ENCODE measurements around the gene ANAPC2.

ANAPC2 gene

DNA sequence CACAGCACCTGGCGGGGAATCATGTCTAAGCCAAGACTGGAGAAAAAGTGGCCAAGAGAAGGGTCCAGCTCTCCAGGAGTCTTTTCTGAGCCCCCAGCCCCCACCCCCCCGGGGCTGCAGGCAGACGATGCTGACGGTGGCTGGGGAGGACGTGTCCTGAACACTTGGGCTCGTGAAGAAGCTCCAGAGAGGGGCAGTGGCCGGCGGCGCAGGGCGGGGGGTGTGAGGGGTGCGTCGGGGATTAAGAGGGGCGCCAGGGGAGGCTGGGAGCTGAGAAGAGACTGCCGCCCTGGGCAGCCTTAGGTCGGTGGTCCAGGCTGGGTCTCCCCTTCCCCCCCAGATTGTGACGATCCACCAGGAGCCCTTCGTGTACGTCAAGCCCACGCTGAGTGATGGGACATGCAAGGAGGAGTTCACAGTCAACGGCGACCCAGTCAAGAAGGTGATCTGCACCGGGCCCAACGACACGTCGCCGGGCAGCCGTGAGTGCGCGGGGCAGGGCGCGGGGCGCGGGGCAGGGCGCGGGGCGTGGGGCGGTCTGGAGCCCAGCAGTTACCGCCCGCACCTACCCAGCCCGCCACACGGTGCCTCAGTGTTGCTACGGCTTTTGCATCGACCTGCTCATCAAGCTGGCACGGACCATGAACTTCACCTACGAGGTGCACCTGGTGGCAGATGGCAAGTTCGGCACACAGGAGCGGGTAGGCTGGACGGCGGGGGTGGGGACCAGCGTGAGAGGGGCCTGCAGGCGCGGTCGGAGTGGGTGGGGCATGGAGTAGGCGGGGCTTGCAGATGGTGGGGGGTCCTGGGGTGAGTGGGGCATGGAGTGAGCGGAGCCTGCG is 27.4 kb downstream of the ANAPC2 start:
- DNase-seq, result no peak

DNA sequence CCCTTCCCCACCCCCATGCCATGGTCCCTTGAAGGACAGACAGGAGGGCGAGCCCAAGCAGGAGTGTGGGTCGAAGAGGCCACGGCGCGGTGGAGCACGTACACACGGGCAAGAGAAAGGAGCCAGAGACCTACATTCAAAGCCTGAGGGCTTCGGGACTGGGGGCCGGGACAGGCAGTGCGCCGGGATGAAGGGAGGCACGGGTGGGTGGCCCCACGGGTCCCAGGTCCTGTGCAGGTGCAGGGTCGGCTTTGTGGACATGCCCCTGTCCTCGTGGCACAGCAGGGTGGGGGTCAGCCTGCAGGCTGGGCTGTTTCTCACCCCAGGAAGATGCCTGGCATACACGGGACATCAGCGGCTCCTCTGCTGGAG is 28.3 kb downstream of the ANAPC2 start:
- DNase-seq, result no peak

DNA sequence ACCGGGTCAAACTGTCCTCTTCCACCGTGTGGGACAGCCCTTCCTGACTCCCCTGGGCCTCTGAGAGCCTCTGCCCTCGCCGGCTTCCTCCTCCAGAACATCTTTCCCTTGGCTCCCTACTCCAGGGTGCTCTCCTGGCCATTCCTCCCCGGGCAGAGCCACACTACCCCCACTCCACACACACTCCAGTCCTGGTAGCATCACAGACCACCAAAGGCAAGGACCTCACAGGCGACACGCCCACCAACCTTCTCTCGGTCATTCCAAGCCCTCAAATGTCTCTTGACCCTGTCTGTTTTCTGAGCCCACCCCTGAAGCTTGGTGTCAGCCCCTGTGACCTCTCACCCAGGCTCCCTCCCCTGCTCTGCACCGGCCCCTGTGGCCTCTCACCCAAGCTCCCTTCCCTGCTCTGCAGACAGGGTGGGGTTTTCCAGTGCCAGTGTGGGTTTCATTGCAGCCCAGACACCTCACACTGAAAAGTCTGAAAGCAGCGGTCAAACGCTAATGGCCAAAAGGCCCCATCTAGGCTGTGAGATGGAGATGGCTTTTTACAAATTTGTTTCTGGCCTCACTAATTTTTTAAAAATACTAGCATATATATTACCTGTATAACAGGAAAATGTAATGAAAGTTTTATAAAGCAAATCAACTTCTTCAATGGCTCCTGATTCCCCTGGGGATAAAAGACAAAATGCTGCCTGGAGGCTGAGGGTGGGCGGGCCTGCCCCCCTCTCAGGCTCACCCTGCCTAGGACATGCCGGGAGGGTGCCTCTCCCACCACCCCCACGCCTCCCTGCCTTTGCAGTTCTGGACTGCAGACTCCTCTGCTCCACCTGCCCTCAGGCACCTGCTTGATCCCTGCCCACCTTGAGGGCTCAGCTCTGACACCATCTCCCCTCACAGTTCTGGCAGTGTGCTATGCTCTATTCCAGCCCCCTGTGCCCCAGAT is 29.0 kb downstream of the ANAPC2 start:
- DNase-seq, result no peak

DNA sequence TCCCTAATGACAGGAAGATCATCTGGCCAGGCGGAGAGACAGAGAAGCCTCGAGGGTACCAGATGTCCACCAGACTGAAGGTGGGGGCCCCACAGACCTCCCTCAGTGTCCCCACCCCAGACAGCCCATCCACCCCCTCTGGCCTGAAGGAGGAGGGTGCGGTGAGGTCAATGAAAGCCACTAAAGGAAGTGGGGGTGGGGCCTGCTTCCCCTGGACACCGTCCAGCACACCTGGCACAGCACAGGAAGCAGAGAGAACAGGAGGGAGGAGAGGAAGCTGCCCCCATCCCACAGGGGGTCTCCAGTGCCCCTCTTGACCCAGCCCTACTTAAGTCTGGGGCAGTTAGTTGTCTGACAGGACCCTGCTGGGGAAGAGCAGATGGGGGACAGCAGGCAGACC is 29.7 kb downstream of the ANAPC2 start:
- DNase-seq, result no peak

DNA sequence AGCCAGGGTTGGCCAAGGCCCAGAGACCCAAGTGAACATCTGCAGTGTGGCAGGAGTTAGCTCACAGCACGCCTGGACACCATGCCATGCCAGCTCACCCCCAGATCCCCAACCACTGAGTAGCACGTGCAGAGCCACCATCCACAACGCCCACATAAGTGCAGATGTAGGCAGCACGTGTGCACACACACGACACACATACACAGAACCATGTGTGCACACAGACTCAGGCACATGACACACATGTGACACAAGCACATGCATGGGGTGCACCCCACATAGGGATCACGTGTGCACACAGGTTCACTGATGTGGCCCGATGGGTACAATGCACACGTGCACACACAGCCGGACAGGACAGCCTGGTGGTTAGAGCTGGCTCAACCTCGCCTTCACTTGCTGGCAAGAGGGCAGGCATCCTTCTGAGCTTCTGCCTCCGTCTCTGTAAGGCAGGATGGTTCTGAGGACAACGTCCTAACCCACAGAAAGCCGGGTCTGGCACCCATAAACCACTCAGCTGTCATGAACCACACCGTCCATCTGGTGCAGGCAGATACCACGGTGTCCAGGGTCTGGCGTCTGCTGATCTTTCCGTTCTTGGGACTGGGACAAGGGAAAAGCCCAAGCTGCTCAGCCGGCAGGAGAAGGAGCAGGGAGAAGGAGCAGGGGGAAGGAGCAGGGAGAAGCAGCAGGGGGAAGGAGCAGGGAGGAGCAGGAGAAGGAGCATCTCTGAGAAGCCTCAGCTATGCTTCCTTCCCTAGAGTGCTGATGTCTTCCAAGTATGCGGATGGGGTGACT is 30.5 kb downstream of the ANAPC2 start:
- DNase-seq, result no peak

DNA sequence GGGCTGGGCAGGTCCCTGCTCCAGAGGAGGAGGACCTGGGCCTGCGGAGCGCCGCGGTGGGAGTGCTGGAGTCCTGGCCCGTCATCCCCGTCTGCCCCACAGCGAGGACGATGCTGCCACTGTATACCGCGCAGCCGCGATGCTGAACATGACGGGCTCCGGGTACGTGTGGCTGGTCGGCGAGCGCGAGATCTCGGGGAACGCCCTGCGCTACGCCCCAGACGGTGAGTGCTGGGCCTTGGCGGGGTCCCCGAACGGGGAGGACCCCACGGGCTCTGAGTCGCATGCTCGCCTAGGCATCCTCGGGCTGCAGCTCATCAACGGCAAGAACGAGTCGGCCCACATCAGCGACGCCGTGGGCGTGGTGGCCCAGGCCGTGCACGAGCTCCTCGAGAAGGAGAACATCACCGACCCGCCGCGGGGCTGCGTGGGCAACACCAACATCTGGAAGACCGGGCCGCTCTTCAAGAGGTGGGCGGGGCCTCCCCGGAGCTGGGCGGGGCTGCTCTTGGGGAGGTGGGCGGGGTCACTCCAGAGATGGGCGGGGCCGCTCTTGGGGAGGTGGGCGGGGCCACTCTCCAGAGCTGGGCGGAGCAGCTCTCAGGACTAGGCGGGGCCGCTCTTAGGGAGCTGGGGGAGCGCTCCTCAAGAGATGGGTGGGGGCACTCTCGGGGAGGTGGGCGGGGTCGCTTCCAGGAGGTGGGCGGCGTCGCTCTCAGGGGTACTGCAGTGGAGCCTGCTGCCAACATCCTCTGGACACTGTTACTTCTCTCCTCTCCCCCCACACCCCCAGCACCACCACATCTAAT is 31.6 kb downstream of the ANAPC2 start:
- DNase-seq, result no peak

DNA sequence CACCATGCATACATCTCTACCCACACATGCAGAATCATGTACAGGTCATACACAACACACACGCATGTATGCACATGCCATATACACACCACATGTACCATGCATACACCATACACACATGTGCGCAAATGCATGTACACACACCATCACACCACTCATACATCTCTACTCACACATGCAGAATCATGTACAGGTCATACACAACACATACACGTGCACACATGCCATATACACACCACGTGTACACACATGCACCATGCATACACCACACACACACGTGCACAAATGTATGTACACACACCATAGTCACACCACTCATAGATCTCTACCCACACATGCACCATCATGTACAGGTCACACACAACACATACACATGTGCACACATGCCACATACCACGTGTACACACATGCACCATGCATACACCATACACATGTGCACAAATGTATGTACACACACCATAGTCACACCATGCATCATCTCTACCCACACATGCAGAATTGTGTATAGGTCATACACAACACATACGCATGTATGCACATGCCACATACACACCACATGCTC is 35.4 kb downstream of the ANAPC2 start:
- no peak for DNase-seq

DNA sequence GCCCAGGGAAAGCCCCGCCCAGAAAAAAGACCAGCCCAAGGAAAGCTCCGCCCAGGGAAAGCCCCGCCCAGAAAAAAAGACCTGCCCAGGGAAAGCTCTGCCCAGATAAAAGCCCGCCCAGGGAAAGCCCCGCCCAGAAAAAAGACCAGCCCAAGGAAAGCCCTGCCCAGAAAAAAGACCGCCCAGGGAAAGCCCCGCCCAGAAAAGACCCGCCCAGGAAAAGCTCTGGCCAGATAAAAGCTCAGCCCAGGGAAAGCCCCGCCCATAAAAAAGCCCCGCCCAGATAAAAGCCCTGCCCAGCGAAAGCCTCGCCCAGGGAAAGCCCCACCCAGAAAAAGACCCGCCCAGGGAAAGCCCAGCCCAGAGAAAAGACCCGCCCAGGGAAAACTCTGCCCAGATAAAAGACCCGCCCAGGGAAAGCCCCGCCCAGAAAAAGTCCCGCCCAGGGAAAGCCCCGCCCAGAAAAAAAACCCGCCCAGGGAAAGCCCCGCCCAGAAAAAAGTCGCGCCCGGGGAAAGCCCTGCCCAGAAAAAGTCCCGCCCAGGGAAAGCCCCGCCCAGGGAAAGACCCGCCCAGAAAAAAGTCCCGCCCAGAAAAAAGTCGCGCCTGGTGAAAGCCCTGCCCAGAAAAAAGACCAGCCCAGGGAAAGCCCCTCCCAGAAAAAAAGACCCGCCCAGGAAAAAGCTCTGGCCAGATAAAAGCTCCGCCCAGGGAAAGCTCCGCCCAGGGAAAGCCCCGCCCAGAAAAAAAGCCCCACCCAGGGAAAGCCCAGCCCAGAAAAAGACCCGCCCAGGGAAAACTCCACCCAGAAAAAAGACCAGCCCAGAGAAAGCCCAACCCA is 37.5 kb downstream of the ANAPC2 start:
- DNase-seq, result no peak

DNA sequence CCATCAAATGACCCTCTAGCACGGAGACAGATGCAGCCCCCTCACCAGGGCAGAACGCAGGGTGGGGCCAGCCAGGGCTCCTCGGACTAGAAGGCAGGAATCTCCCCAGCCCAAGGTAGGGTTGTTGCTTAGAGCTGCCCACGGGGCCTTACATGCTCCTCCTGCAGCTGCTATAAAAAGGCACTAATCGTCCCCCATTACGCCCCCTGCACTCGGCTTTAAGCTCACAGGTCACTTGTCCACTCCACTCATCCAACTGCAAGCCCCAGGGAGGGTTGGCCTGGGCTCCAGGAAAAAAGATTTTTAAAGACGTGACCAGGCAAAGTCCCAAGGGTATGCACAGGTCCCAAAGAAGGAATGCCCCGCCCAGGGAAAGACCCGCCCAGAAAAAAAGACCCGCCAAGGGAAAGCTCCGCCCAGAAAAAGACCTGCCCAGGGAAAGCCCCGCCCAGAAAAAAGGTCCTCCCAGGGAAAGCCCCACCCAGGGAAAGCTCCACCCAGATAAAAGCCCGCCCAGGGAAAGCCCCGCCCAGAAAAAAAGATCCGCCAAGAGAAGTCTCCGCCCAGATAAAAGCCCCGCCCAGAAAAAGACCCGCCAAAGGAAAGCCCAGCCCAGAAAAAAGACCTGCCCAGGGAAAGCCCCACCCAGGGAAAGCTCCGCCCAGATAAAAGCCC is 38.3 kb downstream of the ANAPC2 start:
- DNase-seq, result no peak

DNA sequence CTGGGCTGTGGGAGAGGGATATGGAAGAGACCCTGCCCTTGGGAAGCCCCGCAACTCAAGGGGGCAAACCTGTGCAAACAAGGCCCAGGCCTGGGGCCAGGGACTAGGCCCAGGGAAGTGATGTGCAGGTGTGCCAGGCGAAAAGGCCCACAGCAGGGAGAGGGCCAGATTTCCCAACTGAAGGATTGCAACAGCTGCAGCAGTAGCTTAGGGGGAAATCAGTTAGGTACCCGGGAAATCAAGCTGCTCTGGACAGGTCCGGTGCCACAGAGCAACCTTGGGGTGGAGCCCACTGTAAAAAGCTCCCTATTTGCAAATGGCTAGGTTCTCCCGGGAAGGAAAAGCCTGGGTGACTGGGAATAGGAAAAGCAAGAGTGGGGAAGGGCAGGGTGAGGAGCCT is 39.0 kb downstream of the ANAPC2 start:
- DNase-seq, result no peak

DNA sequence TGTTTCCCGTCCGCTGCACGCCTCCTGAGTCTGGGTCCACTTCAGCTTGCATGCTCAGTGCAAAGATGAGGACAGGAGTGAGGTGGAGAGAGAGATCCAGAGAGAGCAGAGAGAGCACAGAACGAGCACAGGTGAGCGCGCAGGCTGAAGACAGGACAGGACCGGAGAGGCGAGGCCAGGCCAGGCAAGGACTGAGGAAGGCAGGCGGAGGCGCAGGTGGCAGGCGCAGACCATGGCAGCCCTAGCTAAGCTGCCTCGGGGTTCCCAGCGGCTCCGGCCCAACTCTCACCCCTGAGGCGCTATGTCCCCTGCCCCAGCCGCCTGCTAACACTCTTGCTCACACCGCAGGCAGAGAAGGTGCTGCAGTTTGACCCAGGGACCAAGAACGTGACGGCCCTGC is 39.7 kb downstream of the ANAPC2 start:
- no peak for DNase-seq

DNA sequence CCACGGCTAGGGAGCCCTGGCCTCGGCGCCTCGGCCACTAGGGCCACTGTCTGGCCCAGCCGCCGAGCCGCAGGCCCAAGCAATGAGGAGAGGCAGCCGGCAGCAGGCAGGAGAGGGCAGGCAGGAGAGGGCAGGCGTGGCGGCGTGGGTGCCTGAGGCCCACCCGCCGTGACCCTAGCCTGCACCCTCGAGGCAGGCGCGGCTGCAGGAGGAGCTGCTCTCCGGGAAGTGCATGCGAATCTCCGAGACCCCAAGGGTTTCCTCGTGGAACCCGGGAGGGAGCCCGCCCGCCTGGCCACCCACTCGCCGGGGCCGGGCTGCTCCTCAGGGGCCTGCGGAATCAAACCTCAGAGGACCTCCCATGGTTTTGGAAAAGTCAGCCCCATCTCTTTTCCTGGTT is 40.1 kb downstream of the ANAPC2 start:
- DNase-seq, result no peak

DNA sequence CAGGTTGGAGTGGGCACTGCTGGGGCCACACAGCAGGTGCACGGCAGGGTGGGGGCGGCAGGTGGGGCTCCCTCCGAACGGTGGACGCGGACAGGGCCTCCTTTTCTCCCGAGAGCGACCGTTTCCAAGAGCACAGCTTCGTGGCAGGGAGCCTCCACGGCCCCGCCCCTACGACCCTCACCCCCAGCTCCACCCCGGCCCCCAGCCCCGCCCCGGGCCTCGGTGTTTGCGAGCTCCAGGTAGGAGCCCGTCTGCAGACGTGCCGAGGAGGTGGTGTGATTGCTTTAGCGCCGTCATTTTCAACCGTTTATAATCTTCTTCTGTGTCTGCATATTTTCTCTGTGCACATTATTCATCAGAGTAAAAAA is 40.6 kb downstream of the ANAPC2 start:
- DNase-seq, result no peak

DNA sequence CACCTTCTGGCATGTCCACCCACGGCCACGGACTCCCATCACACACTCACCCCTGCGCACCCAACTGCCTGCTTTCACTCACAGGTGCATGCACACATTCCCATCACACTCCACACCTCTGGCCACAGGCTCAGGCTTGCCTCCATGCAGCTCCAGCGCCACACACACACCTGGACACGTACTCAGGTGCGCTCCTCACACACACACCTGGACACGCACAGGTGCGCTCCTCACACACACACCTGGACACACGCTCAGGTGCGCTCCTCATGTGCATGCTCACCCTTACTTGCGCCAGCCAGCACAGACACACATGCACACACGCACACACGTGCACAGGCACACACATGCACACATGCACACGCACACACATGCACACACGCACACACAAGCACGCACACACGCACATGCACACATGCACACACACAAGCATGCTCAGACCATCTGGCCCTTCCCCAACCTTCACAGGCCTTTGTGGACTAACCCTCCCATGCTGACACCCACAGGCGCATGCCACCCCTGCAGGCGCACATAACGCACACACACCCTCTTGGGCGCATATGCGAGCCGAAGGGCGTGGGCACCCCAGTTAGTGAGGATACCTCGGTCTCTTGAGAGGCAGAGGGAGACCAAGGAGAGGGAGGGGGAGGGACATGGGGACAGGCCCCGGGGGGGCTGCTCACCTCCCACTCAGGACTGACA is 41.1 kb downstream of the ANAPC2 start:
- DNase-seq, result no peak

DNA sequence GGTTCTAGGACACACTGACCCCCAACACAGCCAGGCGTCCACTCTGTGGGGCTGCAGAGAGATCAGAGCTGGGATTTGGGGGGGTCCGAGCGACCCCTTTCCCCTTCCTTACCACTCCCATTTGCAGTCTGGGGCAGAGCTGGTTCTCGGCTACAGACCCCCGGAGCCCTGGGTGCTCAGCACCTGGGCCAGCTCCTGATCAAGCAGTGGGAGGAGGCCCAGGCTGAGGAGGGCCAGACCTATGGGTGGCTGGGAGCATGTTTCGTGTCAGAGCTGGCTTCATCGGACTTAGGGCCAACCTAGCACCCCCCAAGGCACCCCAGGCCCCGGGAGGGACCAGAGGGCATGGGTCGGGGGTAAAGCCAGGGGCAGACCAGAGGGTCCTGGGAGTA is 41.8 kb downstream of the ANAPC2 start:
- no peak for DNase-seq

DNA sequence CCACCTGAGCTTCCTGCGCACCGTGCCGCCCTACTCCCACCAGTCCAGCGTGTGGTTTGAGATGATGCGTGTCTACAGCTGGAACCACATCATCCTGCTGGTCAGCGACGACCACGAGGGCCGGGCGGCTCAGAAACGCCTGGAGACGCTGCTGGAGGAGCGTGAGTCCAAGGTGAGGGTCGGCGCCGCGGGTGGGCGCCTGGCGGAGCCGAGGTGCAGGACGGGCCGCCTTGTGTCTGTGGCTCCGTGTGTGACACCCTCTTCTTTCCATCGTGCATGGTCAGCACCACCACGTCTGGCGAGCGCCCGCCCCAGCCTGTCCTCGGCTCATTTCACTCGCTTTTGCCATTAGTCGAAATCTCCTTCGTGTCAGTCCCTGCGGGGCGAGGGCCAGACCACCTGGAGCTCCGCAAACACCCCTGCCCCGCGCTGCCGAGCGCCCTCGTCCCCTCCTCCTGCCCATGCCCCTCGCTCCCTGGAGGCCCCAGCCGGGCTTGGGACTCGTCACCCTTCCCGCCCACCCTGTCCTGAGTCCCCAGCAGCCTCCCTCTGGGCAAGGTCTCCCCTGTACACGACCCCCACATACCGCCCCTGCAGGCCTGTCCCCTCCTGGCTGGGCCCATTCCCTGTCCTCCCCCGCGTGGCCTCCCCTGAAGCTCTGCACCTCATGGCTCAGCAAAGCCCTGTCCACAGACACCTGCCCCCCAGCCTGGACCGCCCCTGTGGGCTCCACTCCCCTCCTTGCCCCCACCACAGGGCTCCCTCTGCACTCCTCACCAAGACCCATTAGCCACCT is 42.4 kb downstream of the ANAPC2 start:
- no peak for DNase-seq

DNA sequence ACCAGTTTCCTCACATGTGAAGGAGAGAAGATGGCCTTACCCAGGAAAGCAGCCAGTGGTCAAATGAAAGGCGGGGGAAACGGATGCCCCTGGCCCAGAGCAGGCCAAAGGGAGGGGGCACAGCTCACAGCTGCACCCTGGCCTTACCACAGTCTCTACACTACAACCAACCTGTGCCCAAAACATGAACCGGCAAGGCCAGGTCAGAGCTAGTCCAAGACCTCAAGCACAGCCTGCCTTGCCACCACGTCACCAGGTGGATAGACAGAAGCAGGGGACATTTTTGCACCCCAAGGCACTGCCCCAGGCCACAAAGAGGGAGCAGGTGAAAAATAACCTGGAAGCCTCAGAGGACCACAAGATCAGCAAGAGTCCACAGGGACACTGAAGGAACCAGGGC is 44.9 kb downstream of the ANAPC2 start:
- no peak for DNase-seq

DNA sequence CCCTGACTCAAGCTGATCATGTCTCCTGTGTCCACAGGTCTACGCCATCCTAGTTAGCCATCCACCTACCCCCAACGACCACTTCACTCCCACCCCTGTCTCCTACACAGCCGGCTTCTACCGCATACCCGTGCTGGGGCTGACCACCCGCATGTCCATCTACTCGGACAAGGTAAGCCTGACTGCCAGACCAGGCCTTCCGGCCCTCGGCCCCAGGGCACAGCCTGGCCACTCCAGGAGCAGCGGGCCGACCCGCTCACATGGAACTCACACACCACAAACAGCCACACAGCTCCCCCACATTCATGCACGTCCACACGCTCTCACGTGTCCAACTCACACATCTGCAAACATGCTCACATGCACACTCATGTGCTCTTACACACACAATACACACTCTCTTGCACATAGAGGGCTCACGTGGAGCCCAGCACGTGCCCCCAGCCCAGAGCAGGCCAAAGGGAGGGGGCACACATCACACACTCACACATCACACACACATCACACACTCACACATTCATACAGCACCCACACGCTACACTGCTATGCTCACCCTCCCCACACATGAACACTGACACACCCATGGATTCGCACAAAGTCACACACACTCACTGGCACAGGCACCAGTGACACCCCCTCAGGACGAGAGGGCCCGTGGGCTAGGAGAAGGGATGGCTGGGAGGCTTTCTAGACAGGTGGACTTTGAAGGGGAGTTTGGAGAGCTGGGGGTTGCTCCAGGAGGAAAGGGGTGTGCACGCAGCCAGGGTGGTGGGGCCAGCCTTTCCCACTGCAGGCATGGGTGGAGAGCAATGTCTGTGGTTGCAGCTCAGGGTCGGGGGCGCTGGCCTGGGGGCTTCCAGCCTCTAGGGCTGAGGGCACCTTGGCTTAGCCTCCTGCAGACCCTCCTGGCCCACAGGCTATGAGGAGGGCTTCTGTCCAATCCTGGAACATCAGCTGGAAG is 46.1 kb downstream of the ANAPC2 start:
- no peak for DNase-seq

All from NCI-H524 treated with DMSO at 0.1 percent for 48 hours (cell line).